ENCODE results near the gene MICB.
A peak's percentile ranks its signal among the peaks of the same experiment; 100 is the strongest.

MICB gene

GRCh38 chr6:31543639-31544038, 45.7 kb downstream of the MICB start:
- DNase-seq, result no peak

- DNase-seq, result no peak
Measured at GRCh38 chr6:31544676-31545075, 46.7 kb downstream of the MICB start.

- DNase-seq, result no peak
Measured at GRCh38 chr6:31545291-31545690, 47.3 kb downstream of the MICB start.

- DNase-seq, result peak; percentile 84
Measured at GRCh38 chr6:31546339-31546957, 48.5 kb downstream of the MICB start, which contains the start of gene ATP6V1G2. Gene ATP6V1G2 (minus strand): TSS chr6:31546608. CDS start chr6:31546559, 49 bp downstream.

GRCh38 chr6:31546958-31547726, 49.2 kb downstream of the MICB start, which contains the start of gene NFKBIL1:
Gene NFKBIL1 (plus strand): TSS chr6:31547608. CDS start chr6:31547695, 87 bp downstream.
- peak; percentile 94 for DNase-seq

GRCh38 chr6:31547727-31548543, 50.0 kb downstream of the MICB start:
- DNase-seq, result no peak

- no peak for DNase-seq
Measured at GRCh38 chr6:31548544-31548873, 50.6 kb downstream of the MICB start.

GRCh38 chr6:31551371-31551770, 53.4 kb downstream of the MICB start:
- peak; percentile 75 for DNase-seq

GRCh38 chr6:31556307-31556706, 58.4 kb downstream of the MICB start:
- DNase-seq, result no peak

GRCh38 chr6:31557443-31558317, 59.7 kb downstream of the MICB start:
- no peak for DNase-seq

- DNase-seq, result no peak
Measured at GRCh38 chr6:31558318-31558625, 60.3 kb downstream of the MICB start.

- peak; percentile 81 for DNase-seq
Measured at GRCh38 chr6:31558631-31559500, 60.9 kb downstream of the MICB start.

- DNase-seq, result no peak
Measured at GRCh38 chr6:31559606-31559957, 61.6 kb downstream of the MICB start.

GRCh38 chr6:31559958-31560696, 62.2 kb downstream of the MICB start:
- peak; percentile 76 for DNase-seq

- DNase-seq, result no peak
Measured at GRCh38 chr6:31560697-31561058, 62.7 kb downstream of the MICB start.

Data from CD4-positive, alpha-beta T cell treated with Interferon gamma for 1 hour (primary cell).